GM23248 (cell line): ENCODE measurements around the gene RYR3.

Experiments used
- EZH2 ChIP-seq: fragments of 200-600 bp; sonication (generic); IDR thresholded peaks from 2 replicates; pipeline ENCODE4 v1.6.1; 2018; ENCODE audit warnings: antibody characterized with exemption, mild to moderate bottlenecking; ENCODE audit not compliant: insufficient read depth, poor library complexity, severe bottlenecking
- EZH2phosphoT487 ChIP-seq: fragments of 200-600 bp; sonication (generic); IDR thresholded peaks from 2 replicates; pipeline ENCODE4 v1.6.1; 2018; ENCODE audit warnings: antibody characterized with exemption, moderate library complexity, mild to moderate bottlenecking, low read depth; ENCODE audit not compliant: insufficient read depth

GRCh38 chr15:33846862-33847261 lies 536.1 kb downstream of the RYR3 start:
- TF ChIP-seq EZH2 (no peak), EZH2phosphoT487 (no peak)
